Lung (tissue), 12 donors: ENCODE measurements around the gene PLET1. TPM values are rescaled to one million over a fixed set of nuclear protein-coding genes. Genes with fewer than 3 reads are reported as not detected.

Experiments
- ATAC-seq: fragments of 200-7000 bp; cut with Tn5 transposase; one replicate; pipeline ENCODE4 v1.9.1; 2020; ENCODE audit warnings: moderate number of reproducible peaks; ENCODE audit not compliant: insufficient read depth, low FRiP score
- DNase-seq, 3 donors: peaks; one replicate each; pipeline ENCODE4 v3.0.0-alpha.2; 2013 to 2017
- H3K27ac ChIP-seq, 2 donors: one replicate each; pipeline ENCODE4 v1.5.1; 2013; ENCODE audit warnings: mild to moderate bottlenecking in 2 of 2, moderate library complexity in 2 of 2, control low read depth in 1 of 2, inconsistent platforms in 1 of 2, low read depth in 1 of 2, low read length in 1 of 2
- H3K27me3 ChIP-seq, 3 donors: one replicate each; pipeline ENCODE4 v1.5.1; 2013; ENCODE audit warnings: low read length in 2 of 3; ENCODE audit not compliant: control insufficient read depth in 3 of 3, insufficient read depth in 3 of 3
- H3K36me3 ChIP-seq, 4 donors: one replicate each; pipeline ENCODE4 v1.5.1; 2013; ENCODE audit warnings: low read length in 4 of 4, mild to moderate bottlenecking in 1 of 4, moderate library complexity in 1 of 4; ENCODE audit not compliant: control insufficient read depth in 4 of 4, insufficient read depth in 4 of 4
- H3K4me1 ChIP-seq, 5 donors: one replicate each; pipeline ENCODE4 v1.5.1; 2013; ENCODE audit warnings: low read length in 5 of 5, mild to moderate bottlenecking in 2 of 5, moderate library complexity in 1 of 5; ENCODE audit not compliant: control insufficient read depth in 5 of 5, insufficient read depth in 5 of 5
- H3K4me3 ChIP-seq: one replicate; pipeline ENCODE4 v1.5.1; 2013; ENCODE audit warnings: mild to moderate bottlenecking, control low read depth, moderate library complexity
- H3K9ac ChIP-seq, 2 donors: one replicate each; pipeline ENCODE4 v1.5.1; 2013; ENCODE audit warnings: low read length in 2 of 2, control low read depth in 1 of 2; ENCODE audit not compliant: insufficient read depth in 1 of 2
- H3K9me3 ChIP-seq, 4 donors: one replicate each; pipeline ENCODE4 v1.5.1; 2013; ENCODE audit warnings: low read length in 3 of 4, mild to moderate bottlenecking in 1 of 4, moderate library complexity in 1 of 4; ENCODE audit not compliant: control insufficient read depth in 4 of 4, insufficient read depth in 3 of 4
- CTCF ChIP-seq: IDR thresholded peaks from 2 replicates; pipeline ENCODE4 v1.5.1; 2012; ENCODE audit warnings: mild to moderate bottlenecking; ENCODE audit errors: control extremely low read depth, extremely low read depth
- WGBS, 2 donors: extraction: QIAGEN DNeasy Blood & Tissue Kit; methylation state at CpG; one replicate each; pipeline ENCODE4 v1.1.7; 2013; 5-methylcytosine and 5-hydroxymethylcytosine counted together
- polyA plus RNA-seq, 2 donors: library from polyadenylated mRNA; stranded (reverse); fragments of 200-250 nt; gene quantifications; one replicate each; pipeline ENCODE4 v1.2.1, GENCODE V29; 2013
- total RNA-seq, 2 donors: library from RNA; depleted of rRNA in 1 of 2; stranded (reverse); fragments of >200 nt in 1 of 2; gene quantifications; one replicate each; pipeline ENCODE4 v1.2.1, GENCODE V29; 2014 to 2021
- donor health status: control.
- donor health status: control.
- donor health status: Bipolar disorder and iron deficiency.
- donor health status: healthy.
- donor health status: DM: yes; HTN: yes; CAD: no.

The PLET1 gene
- total and polyA plus RNA-seq, 4 donors: not detected

- Histone ChIP-seq H3K27me3 (no peaks in the 10 kb centered on the region), H3K27ac (no peak overlapping the region), H3K4me1 (peaks cover 0 to 5% (median 2%) of the 10 kb centered on the region in 5 donors), H3K4me3 (no peak overlapping the region), H3K9ac (no peak overlapping the region), H3K9me3 (no peaks in the 10 kb centered on the region), H3K36me3 (no peaks in the 10 kb centered on the region)
- no peak for TF ChIP-seq CTCF
- DNase-seq (no peak), ATAC-seq (no peak)
- 82 to 87% methylated on average over 3 of the region's 3 CpGs for WGBS, 2 donors
Observed at GRCh38 chr11:112278803-112279202, 18.1 kb upstream of the PLET1 start.

- Histone ChIP-seq H3K4me3 (no peak overlapping the region), H3K9ac (no peak overlapping the region), H3K36me3 (no peaks in the 10 kb centered on the region), H3K9me3 (no peaks in the 10 kb centered on the region), H3K4me1 (peaks cover 0 to 5% (median 2%) of the 10 kb centered on the region in 5 donors), H3K27ac (no peak overlapping the region), H3K27me3 (no peaks in the 10 kb centered on the region)
- no peak for TF ChIP-seq CTCF
- DNase-seq (peak in 1 of 3 donors; percentile 24), ATAC-seq (no peak)
Observed at GRCh38 chr11:112277941-112278340, 17.3 kb upstream of the PLET1 start.

- no peaks in the 10 kb centered on the region for H3K9me3 ChIP-seq
- H3K9ac ChIP-seq: no peak overlapping the region
- H3K36me3 ChIP-seq: no peaks in the 10 kb centered on the region
- 14 to 59% methylated on average over 1 of the region's 1 CpG for WGBS, 2 donors
- H3K27me3 ChIP-seq: no peaks in the 10 kb centered on the region
- no peak for ATAC-seq
- no peak for TF ChIP-seq CTCF
- no peak for DNase-seq
- peaks cover 0 to 5% (median 2%) of the 10 kb centered on the region in 5 donors for H3K4me1 ChIP-seq
- no peak overlapping the region for H3K4me3 ChIP-seq
- no peak overlapping the region for H3K27ac ChIP-seq
Observed at GRCh38 chr11:112277029-112277428, 16.4 kb upstream of the PLET1 start.
